Hair follicular keratinocyte (primary cell): ENCODE results near the gene MYCBPAP. TPM values are rescaled to one million over a fixed set of nuclear protein-coding genes. Genes with fewer than 3 reads are reported as not detected.

Source experiments
- total RNA-seq: library from RNA; depleted of rRNA; stranded (reverse); fragments of >200 nt; gene quantifications from 2 replicates; pipeline ENCODE4 v1.2.3, GENCODE V29; 2015

The MYCBPAP gene
- 0.62 and 1.6 TPM in 2 replicates for total RNA-seq

GRCh38 chr17:50507871-50508572 lies at the start of gene MYCBPAP:
Gene MYCBPAP (plus strand): TSS chr17:50508439. CDS start chr17:50508675, 236 bp downstream.

GRCh38 chr17:50468304-50469207 lies 39.7 kb upstream of the MYCBPAP start, which contains the start of gene CHAD:
Gene CHAD (minus strand): TSS chr17:50468880. CDS start chr17:50468813, 67 bp downstream.

GRCh38 chr17:50478391-50479381 lies 29.6 kb upstream of the MYCBPAP start, which contains the start of gene RSAD1:
Gene RSAD1 (plus strand): TSS chr17:50478860. CDS start chr17:50478885, 25 bp downstream.

GRCh38 chr17:50532452-50533024 lies 24.3 kb downstream of the MYCBPAP start, which contains the start of gene EPN3:
Gene EPN3 (plus strand): TSS chr17:50532735. CDS start chr17:50536557, 3,822 bp downstream.

GRCh38 chr17:50547035-50547735 lies 38.9 kb downstream of the MYCBPAP start, which contains the start of gene SPATA20:
Gene SPATA20 (plus strand): TSS chr17:50547174. CDS start chr17:50547209, 35 bp downstream.

GRCh38 chr17:50560185-50560824 lies 52.1 kb downstream of the MYCBPAP start, which contains the start of gene CACNA1G:
Gene CACNA1G (plus strand): TSS chr17:50560715. CDS start chr17:50561460, 745 bp downstream.

Other genes starting within 250 kb of the MYCBPAP start
- 2.0 and 3.4 TPM in 2 replicates for gene TMEM92, start 234.0 kb upstream of the MYCBPAP start, total RNA-seq
- 56.8 and 74.5 TPM in 2 replicates for gene XYLT2, start 162.3 kb upstream of the MYCBPAP start, total RNA-seq
- 88.6 and 127 TPM in 2 replicates for gene MRPL27, start 135.3 kb upstream of the MYCBPAP start, total RNA-seq
- 2.1 and 8.1 TPM in 2 replicates for gene EME1, start 135.2 kb upstream of the MYCBPAP start, total RNA-seq
- gene LRRC59, start 110.9 kb upstream of the MYCBPAP start, total RNA-seq: 136 and 238 TPM in 2 replicates
- 19.7 and 28.0 TPM in 2 replicates for gene ACSF2, start 82.2 kb upstream of the MYCBPAP start, total RNA-seq
- gene CHAD, start 39.6 kb upstream of the MYCBPAP start, total RNA-seq: not detected in 2 replicates
- 19.5 and 24.9 TPM in 2 replicates for gene RSAD1, start 29.6 kb upstream of the MYCBPAP start, total RNA-seq
- gene EPN3, start 24.3 kb downstream of the MYCBPAP start, total RNA-seq: 83.9 and 90.6 TPM in 2 replicates
- 30.3 and 57.0 TPM in 2 replicates for gene SPATA20, start 38.7 kb downstream of the MYCBPAP start, total RNA-seq
- gene CACNA1G, start 52.3 kb downstream of the MYCBPAP start, total RNA-seq: 0.08 TPM in 1 of 2 replicates, not detected in the other
- gene ABCC3, start 126.4 kb downstream of the MYCBPAP start, total RNA-seq: 13.7 and 14.9 TPM in 2 replicates
- gene ANKRD40, start 199.5 kb downstream of the MYCBPAP start, total RNA-seq: 20.9 and 21.4 TPM in 2 replicates
- gene LUC7L3, start 211.2 kb downstream of the MYCBPAP start, total RNA-seq: 18.0 and 26.0 TPM in 2 replicates